ENCODE measurements around the gene FRMD5. TPM values are rescaled to one million over a fixed set of nuclear protein-coding genes. Genes with fewer than 3 reads are reported as not detected.
A peak's percentile ranks its signal among the peaks of the same experiment; 100 is the strongest.

FRMD5 gene
- polyA plus RNA-seq, 2 of the 4 experiments (the other 2 are of a cell fraction) = 2.5 to 3.6 TPM

DNA sequence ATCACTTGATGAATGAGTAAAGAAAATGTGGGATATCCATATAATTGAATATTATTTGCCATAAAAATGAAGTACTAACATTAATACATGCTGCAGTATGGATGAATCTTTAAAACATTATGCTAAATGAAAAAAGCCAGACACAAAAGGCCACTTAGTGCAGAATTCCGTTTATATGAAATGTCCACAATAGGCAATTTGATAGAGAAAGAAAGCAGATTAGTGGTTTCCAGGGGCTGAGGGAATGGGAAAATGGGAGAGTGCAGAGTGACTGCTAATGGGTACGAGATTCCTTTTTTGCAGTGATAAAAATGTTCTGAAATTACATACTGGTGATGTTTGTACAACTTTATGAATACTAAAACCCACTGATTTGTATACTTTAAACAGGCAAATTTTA is 126.7 kb downstream of the FRMD5 start:
- 43% methylated on average over 2 of the region's 2 CpGs for WGBS (ENCODE audit: missing lambda C conversion rate)

DNA sequence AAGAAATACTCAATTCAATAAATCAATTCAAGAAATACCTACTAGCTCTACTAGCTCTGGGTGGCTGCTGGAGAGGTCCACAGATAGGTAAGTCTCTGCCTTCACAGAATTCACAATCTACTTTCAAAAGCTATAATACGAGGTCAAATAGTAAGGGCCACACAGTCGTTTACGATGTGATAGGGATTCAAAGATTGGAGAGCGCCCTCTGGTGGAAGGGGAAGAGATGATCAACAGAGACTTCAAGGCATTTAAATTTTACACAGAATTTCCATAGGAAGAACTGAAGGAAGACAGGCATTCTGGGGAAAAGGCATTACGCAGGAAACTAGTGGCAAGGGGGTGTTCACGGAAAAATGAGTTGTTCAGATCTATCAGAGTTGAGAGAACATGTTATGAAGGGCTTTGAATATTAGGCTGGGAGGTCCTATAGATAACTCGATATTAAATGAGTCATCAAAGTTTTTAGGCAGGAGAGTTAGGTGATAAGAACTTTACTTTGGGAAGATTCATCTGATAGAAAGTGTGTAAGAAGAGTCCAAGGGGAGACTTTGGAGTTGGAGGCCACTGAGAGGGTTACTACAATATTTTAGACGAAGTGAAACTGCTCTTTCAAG is 128.8 kb downstream of the FRMD5 start:
- H3K27ac ChIP-seq = peak overlapping the region; percentile 37 to 72; a peak in 4 of 6 replicates
- H3K9me3 ChIP-seq = no peaks in the 10 kb centered on the region
- H3K4me1 ChIP-seq = no peaks in the 10 kb centered on the region
- no peak overlapping the region for H3K4me3 ChIP-seq
- ChIA-PET POLR2A (no interaction called here), CTCF (interaction anchor here (0.6 to 2.2 kb wide), 48 partner anchors 8 to 195 kb away, joined by 3 to 25 read pairs (median 4); no protein-coding TSS in a partner anchor)
- no peak for TF ChIP-seq RNF2 (IDR thresholded peaks at IDR 0.05; ENCODE audit: borderline replicate concordance, low read depth)
- no peak for TF ChIP-seq FOSL2 (IDR thresholded peaks at IDR 0.05)
- TF ChIP-seq FOSL2 (CRISPR knock-in tag; IDR thresholded peaks at IDR 0.05) = peak; percentile 54; the same call in 1 of the 2 replicates
- no peak for TF ChIP-seq ZNF302 (CRISPR knock-in tag; IDR thresholded peaks at IDR 0.05)
- peak; percentile 76 for TF ChIP-seq RAD21 (conservative IDR thresholded peaks at IDR 0.05 in 1 of 2, IDR thresholded peaks at IDR 0.05 in 1 of 2)
- no peak for TF ChIP-seq CEBPB (IDR thresholded peaks at IDR 0.05)
- TF ChIP-seq CTCF (IDR thresholded peaks at IDR 0.05) = peak; percentile 80
- TF ChIP-seq SMC3 (IDR thresholded peaks at IDR 0.05) = peak; percentile 80
- TF ChIP-seq CHD4 (IDR thresholded peaks at IDR 0.05; ENCODE audit: borderline replicate concordance) = no peak
- peak; percentile 76 to 80; a peak in 5 of 6 replicates for ATAC-seq
- DNase-seq (ENCODE audit: low read depth in 1 of 2, low spot score in 1 of 2) = peak; percentile 24 to 75
- WGBS (ENCODE audit: missing lambda C conversion rate) = 9% methylated on average over 8 of the region's 8 CpGs
- H3K4me2 ChIP-seq = peak overlapping the region; percentile 68
- FAIRE-seq = no peak

More for the DNA sequence above, 126.7 kb downstream of the FRMD5 start:
- Histone ChIP-seq H3K9me3 (no peaks in the 10 kb centered on the region), H3K4me1 (no peaks in the 10 kb centered on the region), H3K4me2 (no peak overlapping the region), H3K4me3 (no peak overlapping the region), H3K27ac (no peak overlapping the region)
- TF ChIP-seq FOSB (CRISPR knock-in tag; IDR thresholded peaks at IDR 0.05) = no peak
- no peak for TF ChIP-seq BCL3 (IDR thresholded peaks at IDR 0.05)
- TF ChIP-seq, protein P1, sequence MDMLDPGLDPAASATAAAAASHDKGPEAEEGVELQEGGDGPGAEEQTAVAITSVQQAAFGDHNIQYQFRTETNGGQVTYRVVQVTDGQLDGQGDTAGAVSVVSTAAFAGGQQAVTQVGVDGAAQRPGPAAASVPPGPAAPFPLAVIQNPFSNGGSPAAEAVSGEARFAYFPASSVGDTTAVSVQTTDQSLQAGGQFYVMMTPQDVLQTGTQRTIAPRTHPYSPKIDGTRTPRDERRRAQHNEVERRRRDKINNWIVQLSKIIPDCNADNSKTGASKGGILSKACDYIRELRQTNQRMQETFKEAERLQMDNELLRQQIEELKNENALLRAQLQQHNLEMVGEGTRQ (IDR thresholded peaks at IDR 0.05) = no peak
- TF ChIP-seq, protein P2, sequence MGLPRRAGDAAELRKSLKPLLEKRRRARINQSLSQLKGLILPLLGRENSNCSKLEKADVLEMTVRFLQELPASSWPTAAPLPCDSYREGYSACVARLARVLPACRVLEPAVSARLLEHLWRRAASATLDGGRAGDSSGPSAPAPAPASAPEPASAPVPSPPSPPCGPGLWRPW (IDR thresholded peaks at IDR 0.05) = no peak
- TF ChIP-seq GATA3 (IDR thresholded peaks at IDR 0.05; ENCODE audit: borderline replicate concordance) = no peak
- TF ChIP-seq FOXS1 (CRISPR knock-in tag; IDR thresholded peaks at IDR 0.05) = no peak
- TF ChIP-seq CBX2 (IDR thresholded peaks at IDR 0.05; ENCODE audit: borderline replicate concordance, low read depth) = no peak
- no peak for TF ChIP-seq FOSL2 (IDR thresholded peaks at IDR 0.05)
- no peak for TF ChIP-seq FOSL2 (CRISPR knock-in tag; IDR thresholded peaks at IDR 0.05)
- no peak for TF ChIP-seq JUN (IDR thresholded peaks at IDR 0.05)
- TF ChIP-seq, protein P3, sequence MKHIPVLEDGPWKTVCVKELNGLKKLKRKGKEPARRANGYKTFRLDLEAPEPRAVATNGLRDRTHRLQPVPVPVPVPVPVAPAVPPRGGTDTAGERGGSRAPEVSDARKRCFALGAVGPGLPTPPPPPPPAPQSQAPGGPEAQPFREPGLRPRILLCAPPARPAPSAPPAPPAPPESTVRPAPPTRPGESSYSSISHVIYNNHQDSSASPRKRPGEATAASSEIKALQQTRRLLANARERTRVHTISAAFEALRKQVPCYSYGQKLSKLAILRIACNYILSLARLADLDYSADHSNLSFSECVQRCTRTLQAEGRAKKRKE (CRISPR knock-in tag; IDR thresholded peaks at IDR 0.05; ENCODE audit: low read depth) = no peak
- no peak for TF ChIP-seq NR3C1 (IDR thresholded peaks at IDR 0.05)
- TF ChIP-seq RNF2 (IDR thresholded peaks at IDR 0.05; ENCODE audit: borderline replicate concordance, low read depth) = no peak
- TF ChIP-seq, protein P4, sequence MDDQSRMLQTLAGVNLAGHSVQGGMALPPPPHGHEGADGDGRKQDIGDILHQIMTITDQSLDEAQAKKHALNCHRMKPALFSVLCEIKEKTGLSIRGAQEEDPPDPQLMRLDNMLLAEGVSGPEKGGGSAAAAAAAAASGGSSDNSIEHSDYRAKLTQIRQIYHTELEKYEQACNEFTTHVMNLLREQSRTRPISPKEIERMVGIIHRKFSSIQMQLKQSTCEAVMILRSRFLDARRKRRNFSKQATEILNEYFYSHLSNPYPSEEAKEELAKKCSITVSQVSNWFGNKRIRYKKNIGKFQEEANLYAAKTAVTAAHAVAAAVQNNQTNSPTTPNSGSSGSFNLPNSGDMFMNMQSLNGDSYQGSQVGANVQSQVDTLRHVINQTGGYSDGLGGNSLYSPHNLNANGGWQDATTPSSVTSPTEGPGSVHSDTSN (IDR thresholded peaks at IDR 0.05) = no peak
- no peak for TF ChIP-seq MYC (IDR thresholded peaks at IDR 0.05; ENCODE audit: borderline replicate concordance, low read length)
- no peak for TF ChIP-seq EHMT2 (IDR thresholded peaks at IDR 0.05; ENCODE audit: low read depth)
- TF ChIP-seq, protein P5, sequence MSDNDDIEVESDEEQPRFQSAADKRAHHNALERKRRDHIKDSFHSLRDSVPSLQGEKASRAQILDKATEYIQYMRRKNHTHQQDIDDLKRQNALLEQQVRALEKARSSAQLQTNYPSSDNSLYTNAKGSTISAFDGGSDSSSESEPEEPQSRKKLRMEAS (IDR thresholded peaks at IDR 0.05) = no peak
- TF ChIP-seq EHF (CRISPR knock-in tag; IDR thresholded peaks at IDR 0.05) = no peak
- ATAC-seq (no peak), FAIRE-seq (no peak), DNase-seq (ENCODE audit: low read depth in 1 of 2, low spot score in 1 of 2) (no peak)
- POLR2A ChIA-PET = no interaction called here
- CTCF ChIA-PET = no interaction called here
